ENCODE measurements around the gene IRGQ. TPM values are rescaled to one million over a fixed set of nuclear protein-coding genes. Genes with fewer than 3 reads are reported as not detected.
"Not testable (repeated sequence)": the region's sequence is repeated elsewhere in the genome, so short reads cannot be mapped to it uniquely, and the experiment has no call there.

Gene IRGQ
- total RNA-seq, 3 donors from 2014 or later = 31.7 to 38.2 (median 33.5) TPM

GRCh38 chr19:43616954-43617353 is 21.0 kb upstream of the IRGQ start:
- peaks cover 19% of the 10 kb centered on the region for H3K4me1 Mint-ChIP-seq (ENCODE audit: low read depth)
- DNase-seq (no peak), ATAC-seq (no peak)
- H3K9me3 Mint-ChIP-seq = no peaks in the 10 kb centered on the region
- no peak overlapping the region for H3K4me3 Mint-ChIP-seq
- H3K36me3 Mint-ChIP-seq (ENCODE audit: insufficient read depth) = peaks cover 7% of the 10 kb centered on the region
- no peaks in the 10 kb centered on the region for H3K27me3 Mint-ChIP-seq (ENCODE audit: low read depth)

- Mint-ChIP-seq H3K4me3 (no peak overlapping the region), H3K4me1 (ENCODE audit: low read depth) (peaks cover 18% of the 10 kb centered on the region), H3K9me3 (no peaks in the 10 kb centered on the region), H3K36me3 (ENCODE audit: insufficient read depth) (peaks cover 10% of the 10 kb centered on the region), H3K27me3 (ENCODE audit: low read depth) (no peaks in the 10 kb centered on the region)
- DNase-seq (no peak), ATAC-seq (no peak)
Measured at GRCh38 chr19:43616306-43616705, 20.4 kb upstream of the IRGQ start.

GRCh38 chr19:43612374-43612773 is 16.4 kb upstream of the IRGQ start:
- H3K27me3 Mint-ChIP-seq (ENCODE audit: low read depth) = no peaks in the 10 kb centered on the region
- H3K36me3 Mint-ChIP-seq (ENCODE audit: insufficient read depth) = peaks cover 17% of the 10 kb centered on the region
- H3K9me3 Mint-ChIP-seq = no peaks in the 10 kb centered on the region
- DNase-seq (no peak), ATAC-seq (no peak)
- H3K4me3 Mint-ChIP-seq = no peak overlapping the region
- peaks cover 9% of the 10 kb centered on the region for H3K4me1 Mint-ChIP-seq (ENCODE audit: low read depth)

- Mint-ChIP-seq H3K4me1 (ENCODE audit: low read depth) (peaks cover 9% of the 10 kb centered on the region), H3K9me3 (no peaks in the 10 kb centered on the region), H3K4me3 (no peak within 1 kb of the TSS), H3K36me3 (ENCODE audit: insufficient read depth) (peaks cover 17% of the 10 kb centered on the region), H3K27me3 (ENCODE audit: low read depth) (no peaks in the 10 kb centered on the region)
- no peak for DNase-seq
- no peak for ATAC-seq
Measured at GRCh38 chr19:43611788-43612187, 15.9 kb upstream of the IRGQ start, which contains the start of gene SRRM5. SRRM5 (plus strand) TSS chr19:43612088; CDS start chr19:43612122, 34 bp downstream.

DNA sequence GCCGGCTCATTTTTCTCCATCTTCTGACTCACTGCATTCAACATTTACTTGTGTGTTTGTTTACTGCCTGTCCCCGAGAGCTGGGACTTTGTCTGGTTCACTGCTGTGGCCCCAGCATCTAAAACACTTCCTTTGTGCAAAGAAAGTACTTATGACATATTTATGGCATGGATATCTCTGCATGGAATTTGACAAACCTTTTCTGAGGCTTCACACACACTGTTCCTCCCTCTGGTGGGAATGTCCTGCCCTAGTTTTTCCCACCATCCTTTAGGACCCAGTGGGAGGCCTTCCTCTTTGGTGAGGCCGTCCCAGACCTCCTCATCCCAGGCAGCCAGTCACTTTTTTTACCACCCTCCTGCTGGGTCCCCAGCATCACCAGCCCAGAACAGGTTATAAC is 14.6 kb upstream of the IRGQ start:
- DNase-seq (no peak), ATAC-seq (no peak)
- Mint-ChIP-seq H3K9me3 (no peaks in the 10 kb centered on the region), H3K4me1 (ENCODE audit: low read depth) (peaks cover 9% of the 10 kb centered on the region), H3K36me3 (ENCODE audit: insufficient read depth) (peaks cover 17% of the 10 kb centered on the region), H3K27me3 (ENCODE audit: low read depth) (no peaks in the 10 kb centered on the region), H3K4me3 (no peak overlapping the region)

GRCh38 chr19:43609872-43610271 is 13.9 kb upstream of the IRGQ start:
- DNase-seq (no peak), ATAC-seq (no peak)
- Mint-ChIP-seq H3K4me3 (no peak overlapping the region), H3K4me1 (ENCODE audit: low read depth) (peaks cover 9% of the 10 kb centered on the region), H3K9me3 (no peaks in the 10 kb centered on the region), H3K27me3 (ENCODE audit: low read depth) (no peaks in the 10 kb centered on the region), H3K36me3 (ENCODE audit: insufficient read depth) (peaks cover 17% of the 10 kb centered on the region)

DNA sequence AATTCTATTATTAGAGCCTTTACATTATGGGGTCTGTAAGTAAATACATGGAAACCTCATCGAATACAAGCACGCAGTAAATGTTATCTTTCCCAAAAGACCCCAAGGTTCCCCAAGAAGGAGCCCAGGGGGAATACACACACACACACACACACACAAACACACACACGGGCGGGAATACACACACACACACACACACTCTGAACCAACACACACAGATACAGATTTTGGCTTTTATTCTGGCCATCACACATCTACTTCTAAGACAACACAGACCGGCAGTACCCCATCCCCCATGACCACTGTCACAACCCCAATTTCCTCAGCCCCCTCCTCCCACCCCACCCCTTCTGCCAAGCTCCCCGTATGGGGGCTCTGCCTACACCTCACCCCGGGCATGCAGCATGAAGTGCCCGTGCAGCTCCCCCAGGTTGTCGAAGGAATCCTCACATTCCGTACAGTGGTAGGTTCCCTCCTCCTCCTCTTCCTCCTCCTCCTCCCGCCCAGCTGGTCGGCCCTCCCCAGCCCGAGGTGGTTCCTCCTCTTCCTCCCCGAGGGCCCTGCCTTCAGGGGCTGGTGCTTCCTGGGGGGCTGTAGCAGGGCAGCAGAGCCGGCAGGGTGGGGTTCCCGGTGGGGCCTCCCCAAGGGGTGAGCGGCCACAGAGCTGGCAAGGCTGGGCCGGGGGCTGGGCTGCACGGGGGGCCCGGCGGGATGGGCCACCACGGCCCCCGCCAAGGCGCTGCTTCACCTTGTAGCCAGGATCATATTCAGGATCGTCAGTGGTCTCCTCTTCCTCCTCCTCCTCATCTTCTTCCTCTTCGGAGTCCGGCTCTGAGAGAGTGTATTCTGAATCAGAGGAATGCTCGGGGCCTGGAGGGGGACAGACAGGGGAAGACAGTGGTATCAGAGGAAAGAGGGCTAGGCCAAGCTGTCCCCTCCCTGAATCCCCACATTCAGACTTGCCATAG is 11.6 kb upstream of the IRGQ start:
- Mint-ChIP-seq H3K27me3 (ENCODE audit: low read depth) (no peaks in the 10 kb centered on the region), H3K36me3 (ENCODE audit: insufficient read depth) (peaks cover 12% of the 10 kb centered on the region), H3K4me1 (ENCODE audit: low read depth) (peaks cover 8% of the 10 kb centered on the region), H3K9me3 (no peaks in the 10 kb centered on the region), H3K4me3 (no peak overlapping the region)
- ATAC-seq (no peak), DNase-seq (no peak)

GRCh38 chr19:43606569-43607229 is 10.8 kb upstream of the IRGQ start:
- Mint-ChIP-seq H3K9me3 (no peaks in the 10 kb centered on the region), H3K27me3 (ENCODE audit: low read depth) (no peaks in the 10 kb centered on the region), H3K36me3 (ENCODE audit: insufficient read depth) (peaks cover 8% of the 10 kb centered on the region), H3K4me1 (ENCODE audit: low read depth) (peaks cover 5% of the 10 kb centered on the region), H3K4me3 (no peak overlapping the region)
- no peak for ATAC-seq
- DNase-seq = no peak

- no peak for ATAC-seq
- Mint-ChIP-seq H3K27me3 (ENCODE audit: low read depth) (no peaks in the 10 kb centered on the region), H3K4me3 (no peak overlapping the region), H3K9me3 (no peaks in the 10 kb centered on the region), H3K36me3 (ENCODE audit: insufficient read depth) (peaks cover 10% of the 10 kb centered on the region), H3K4me1 (ENCODE audit: low read depth) (peaks cover 5% of the 10 kb centered on the region)
- DNase-seq = no peak
Measured at GRCh38 chr19:43605875-43606568, 10.1 kb upstream of the IRGQ start.

DNA sequence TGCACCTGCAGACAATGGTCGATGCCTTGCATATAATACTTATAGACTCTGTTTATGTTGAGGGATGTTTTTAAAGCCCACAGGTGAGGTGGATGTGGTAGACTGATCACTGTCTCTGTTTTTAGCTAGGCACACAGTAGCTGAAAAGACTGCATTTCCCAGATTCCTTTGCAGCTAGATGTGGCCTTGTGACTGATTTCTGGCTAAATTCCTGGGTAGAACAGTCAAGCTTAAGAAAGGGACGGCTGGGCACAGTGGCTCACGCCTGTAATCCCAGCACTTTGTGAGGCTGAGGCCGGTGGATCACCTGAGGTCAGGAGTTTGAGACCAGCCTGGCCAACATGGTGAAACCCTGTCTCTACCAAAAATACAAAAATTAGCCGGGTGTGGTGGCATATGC is 4.4 kb upstream of the IRGQ start:
- not testable (repeated sequence) for DNase-seq; H3K9me3 Mint-ChIP-seq; ATAC-seq; H3K36me3 Mint-ChIP-seq (ENCODE audit: insufficient read depth); H3K4me3 Mint-ChIP-seq; H3K27me3 Mint-ChIP-seq (ENCODE audit: low read depth)
- peaks cover 24% of the 10 kb centered on the region for H3K4me1 Mint-ChIP-seq (ENCODE audit: low read depth)

GRCh38 chr19:43599635-43600295 is 3.8 kb upstream of the IRGQ start:
- H3K4me1 Mint-ChIP-seq (ENCODE audit: low read depth) = peaks cover 26% of the 10 kb centered on the region
- H3K36me3 Mint-ChIP-seq (ENCODE audit: insufficient read depth) = peaks cover 3% of the 10 kb centered on the region
- H3K4me3 Mint-ChIP-seq = no peak overlapping the region
- DNase-seq = no peak
- H3K9me3 Mint-ChIP-seq = no peaks in the 10 kb centered on the region
- H3K27me3 Mint-ChIP-seq (ENCODE audit: low read depth) = no peaks in the 10 kb centered on the region
- no peak for ATAC-seq

- Mint-ChIP-seq H3K4me3 (no peak overlapping the region), H3K36me3 (ENCODE audit: insufficient read depth) (peaks cover 7% of the 10 kb centered on the region), H3K4me1 (ENCODE audit: low read depth) (peaks cover 29% of the 10 kb centered on the region), H3K9me3 (no peaks in the 10 kb centered on the region), H3K27me3 (ENCODE audit: low read depth) (no peaks in the 10 kb centered on the region)
- DNase-seq (no peak), ATAC-seq (no peak)
Measured at GRCh38 chr19:43598445-43599240, 2.7 kb upstream of the IRGQ start.

- H3K4me3 Mint-ChIP-seq = peak overlapping the region; percentile 99
- H3K27me3 Mint-ChIP-seq (ENCODE audit: low read depth) = no peaks in the 10 kb centered on the region
- no peak for DNase-seq
- H3K36me3 Mint-ChIP-seq (ENCODE audit: insufficient read depth) = peaks cover 11% of the 10 kb centered on the region
- ATAC-seq = no peak
- H3K9me3 Mint-ChIP-seq = no peaks in the 10 kb centered on the region
- peaks cover 34% of the 10 kb centered on the region for H3K4me1 Mint-ChIP-seq (ENCODE audit: low read depth)
Measured at GRCh38 chr19:43597876-43598275, 1.9 kb upstream of the IRGQ start.

Data from activated T-cell treated with anti-CD3 and anti-CD28 coated beads, Interleukin-2, amount 50 U/mL, for 4 hours (primary cell).